Left lobe of liver (tissue), 2 donors: ENCODE measurements around the gene PI4K2A. TPM values are rescaled to one million over a fixed set of nuclear protein-coding genes. Genes with fewer than 3 reads are reported as not detected.
A peak's percentile ranks its signal among the peaks of the same experiment; 100 is the strongest.

Experiments used
- ATAC-seq: fragments of 200-7000 bp; cut with Tn5 transposase; one replicate; pipeline ENCODE4 v1.9.1; 2020; ENCODE audit warnings: mild to moderate bottlenecking, moderate library complexity
- DNase-seq: peaks from one replicate; pipeline ENCODE4 v3.0.0-alpha.2; 2020; ENCODE audit warnings: low spot score
- total RNA-seq: library from RNA; stranded (reverse); gene quantifications from one replicate; pipeline ENCODE4 v1.2.1, GENCODE V29; 2021
- donor health status: DM: no; HTN: no; CAD: no; lungs with moderate emphysema.
- donor health status: DM: no; HTN: yes; CAD: no.

The PI4K2A gene
- 5.6 TPM for total RNA-seq

GRCh38 chr10:97640174-97640867 is at the start of gene PI4K2A:
TSS of gene PI4K2A (plus strand) at chr10:97640671. CDS start at chr10:97640743, 72 bp downstream.
- DNase-seq = peak; percentile 99

DNA sequence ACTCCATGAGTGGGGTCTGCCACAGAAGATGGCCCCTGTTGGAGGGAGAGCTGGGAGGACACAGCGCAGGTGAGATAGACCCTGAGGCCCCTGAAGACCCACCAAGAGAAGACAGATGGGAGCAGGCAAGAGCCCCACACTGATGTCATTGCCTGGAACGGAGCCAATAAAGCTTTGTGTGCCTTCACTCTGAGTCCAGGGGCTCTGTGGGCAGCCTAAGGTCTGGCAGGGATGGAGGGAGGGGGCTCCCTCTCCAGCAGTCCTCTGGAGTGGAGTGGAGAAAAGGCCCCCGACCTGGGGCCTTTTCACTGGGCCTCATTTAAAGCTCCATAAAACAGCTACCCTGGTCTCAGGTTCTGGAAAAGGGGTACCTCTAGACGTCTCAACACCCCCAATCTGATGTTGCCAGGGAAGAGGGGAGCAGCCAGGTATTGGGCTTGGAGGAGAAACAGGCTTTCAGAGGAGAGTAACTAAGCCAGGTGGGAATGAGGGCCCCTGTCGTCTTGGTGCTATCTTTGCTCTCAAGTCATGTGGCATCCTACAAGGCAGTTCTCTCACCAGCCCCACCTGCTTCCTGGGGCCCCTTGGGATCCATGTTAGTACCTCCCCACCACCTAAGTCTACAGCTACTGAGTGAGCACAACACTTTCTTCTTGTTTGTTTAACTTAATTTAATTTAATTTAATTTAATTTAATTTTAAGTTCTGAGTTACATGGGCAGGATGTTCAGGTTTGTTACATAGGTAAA is 49.5 kb upstream of the PI4K2A start:
- ATAC-seq (no peak), DNase-seq (no peak)

More at GRCh38 chr10:97640174-97640867, at the start of gene PI4K2A:
- ATAC-seq = peak; percentile 97

GRCh38 chr10:97593421-97593820 is 47.0 kb upstream of the PI4K2A start:
- no peak for ATAC-seq

GRCh38 chr10:97596101-97597082 is 44.1 kb upstream of the PI4K2A start:
- peak; percentile 57 for DNase-seq
- ATAC-seq = peak; percentile 93

More at GRCh38 chr10:97593421-97593820, 47.0 kb upstream of the PI4K2A start:
- no peak for DNase-seq

DNA sequence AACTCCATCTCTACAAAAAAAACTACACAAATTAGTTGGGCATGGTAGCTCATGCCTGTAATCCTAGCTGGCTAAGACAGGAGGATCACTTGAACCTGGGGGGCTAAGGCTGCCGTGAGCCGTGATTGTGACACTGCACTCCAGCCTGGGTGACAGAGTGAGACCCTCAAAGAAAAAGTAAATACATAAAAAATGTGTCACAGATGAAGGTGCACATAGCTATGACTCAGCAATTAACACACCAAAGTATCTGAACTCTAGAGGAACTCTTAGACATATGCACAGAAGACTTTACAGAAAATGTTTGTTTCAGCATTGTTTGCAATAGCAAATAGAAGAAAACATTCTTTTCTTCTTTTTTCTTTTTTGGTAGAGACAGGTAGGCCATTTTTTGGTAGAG is 42.7 kb upstream of the PI4K2A start:
- DNase-seq (no peak), ATAC-seq (no peak)

GRCh38 chr10:97598407-97599271 is 41.8 kb upstream of the PI4K2A start:
- DNase-seq = no peak
- ATAC-seq = no peak

DNA sequence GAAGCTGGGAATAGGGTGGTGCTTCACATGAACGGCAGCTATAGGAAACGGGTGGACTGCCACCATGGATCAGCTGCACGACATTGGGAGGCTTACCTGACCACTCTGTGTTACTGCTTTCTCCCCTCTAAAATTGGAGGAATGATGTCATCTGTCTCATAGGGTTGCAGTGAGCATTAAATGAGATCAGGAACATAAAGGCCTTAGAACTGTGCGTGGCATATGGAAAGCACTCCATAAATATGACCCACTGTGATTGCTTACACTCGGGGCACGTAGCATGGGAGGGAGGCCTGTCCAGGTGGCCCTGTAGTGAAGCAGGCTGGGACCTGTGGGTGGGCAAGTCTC is 41.2 kb upstream of the PI4K2A start:
- no peak for DNase-seq

DNA sequence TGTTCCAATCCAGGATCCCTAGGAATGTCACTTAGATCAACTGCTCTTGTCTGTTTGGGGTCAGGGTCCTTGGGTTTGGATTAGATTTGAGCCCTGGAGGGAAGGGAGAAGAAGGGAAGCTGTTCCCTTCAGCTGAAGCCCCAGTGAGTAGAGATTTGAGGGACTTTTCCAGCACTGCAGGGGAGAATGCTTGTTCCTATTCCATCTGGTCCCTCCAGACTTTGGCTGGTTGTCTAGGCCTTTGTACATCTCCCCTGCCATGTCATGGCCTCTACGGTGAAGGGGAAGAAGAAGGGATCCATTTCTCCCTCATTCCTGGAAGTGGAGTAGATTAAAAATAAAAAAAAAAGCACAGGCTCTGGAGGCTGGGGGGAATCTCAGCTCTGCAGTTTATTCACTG is 39.9 kb upstream of the PI4K2A start:
- DNase-seq (no peak), ATAC-seq (no peak)

More for the DNA sequence above, 41.2 kb upstream of the PI4K2A start:
- ATAC-seq = no peak

DNA sequence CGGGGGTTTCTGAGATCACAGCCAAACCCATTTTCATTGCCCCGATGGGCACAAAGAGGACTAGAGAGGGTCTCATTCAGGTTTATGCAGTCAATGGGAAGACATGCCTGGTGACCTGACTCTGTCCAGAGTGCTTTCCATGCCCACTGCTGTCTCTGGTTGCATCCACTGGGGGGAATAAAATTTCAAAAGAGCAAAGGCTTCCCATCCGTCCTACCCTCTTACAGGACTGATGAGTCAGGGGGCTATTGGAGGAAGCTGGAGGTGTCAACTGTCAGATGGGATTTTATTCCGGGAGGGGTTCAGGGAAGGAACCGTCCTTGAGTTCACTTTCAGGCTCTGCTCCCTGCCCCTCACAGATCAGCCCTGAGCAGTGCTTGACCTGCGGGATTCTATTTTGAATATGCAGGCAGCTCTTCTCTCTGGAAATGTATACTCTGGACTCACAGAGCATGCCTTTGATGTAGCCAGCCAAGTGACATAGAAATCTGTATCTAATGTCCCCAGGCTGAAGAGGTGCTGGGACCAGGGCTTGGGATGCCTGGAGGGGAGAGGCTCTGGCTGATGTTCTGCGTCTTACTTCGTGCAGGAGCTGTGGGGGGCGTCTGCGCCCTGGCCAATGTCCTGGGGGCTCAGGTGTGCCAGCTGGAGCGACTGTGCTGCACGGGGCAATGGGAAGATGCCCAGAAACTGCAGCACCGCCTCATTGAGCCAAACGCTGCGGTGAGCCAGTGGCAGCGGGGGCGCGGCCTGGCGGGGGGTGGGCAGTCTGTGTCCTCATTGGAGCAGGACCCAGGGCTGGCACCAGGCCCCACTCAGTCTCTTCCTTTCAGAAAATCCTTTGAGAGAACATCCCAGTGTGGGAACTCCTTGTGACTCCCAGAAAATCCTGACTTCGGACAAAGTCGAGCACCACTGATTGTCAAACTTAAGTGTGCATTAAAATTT is 38.9 kb upstream of the PI4K2A start:
- ATAC-seq (peak; percentile 45), DNase-seq (no peak)

DNA sequence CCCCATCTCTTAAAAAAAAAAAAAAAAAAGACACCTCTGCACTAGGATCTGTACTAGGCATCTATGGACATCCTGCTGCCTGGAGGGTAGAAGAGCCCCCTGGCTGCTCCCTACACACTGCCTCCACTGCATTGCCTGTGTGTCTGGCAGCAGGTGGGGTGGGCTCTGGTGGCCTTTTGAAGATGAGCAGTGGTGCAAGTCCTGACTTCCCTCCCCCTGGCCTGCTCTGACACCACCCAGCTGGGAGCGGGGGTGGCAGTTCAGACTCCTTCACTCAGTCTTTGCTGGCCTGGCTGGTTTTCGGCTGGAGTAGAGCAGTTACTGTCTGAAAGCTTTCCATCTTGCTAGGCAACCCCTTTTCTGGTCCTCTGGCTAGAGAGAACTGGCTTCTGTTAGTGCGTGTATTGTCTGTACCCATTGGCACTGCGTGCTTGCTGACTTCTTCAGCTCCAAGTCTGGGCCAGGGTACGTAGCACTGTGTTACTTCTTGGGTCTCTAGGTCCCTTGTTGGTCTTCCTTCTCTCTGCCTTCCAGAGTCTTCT is 33.3 kb upstream of the PI4K2A start:
- ATAC-seq = no peak
- no peak for DNase-seq

- no peak for DNase-seq
- peak; percentile 57 for ATAC-seq
Observed at GRCh38 chr10:97608991-97609561, 31.4 kb upstream of the PI4K2A start.

- DNase-seq (no peak), ATAC-seq (no peak)
Observed at GRCh38 chr10:97611473-97611872, 29.0 kb upstream of the PI4K2A start.

DNA sequence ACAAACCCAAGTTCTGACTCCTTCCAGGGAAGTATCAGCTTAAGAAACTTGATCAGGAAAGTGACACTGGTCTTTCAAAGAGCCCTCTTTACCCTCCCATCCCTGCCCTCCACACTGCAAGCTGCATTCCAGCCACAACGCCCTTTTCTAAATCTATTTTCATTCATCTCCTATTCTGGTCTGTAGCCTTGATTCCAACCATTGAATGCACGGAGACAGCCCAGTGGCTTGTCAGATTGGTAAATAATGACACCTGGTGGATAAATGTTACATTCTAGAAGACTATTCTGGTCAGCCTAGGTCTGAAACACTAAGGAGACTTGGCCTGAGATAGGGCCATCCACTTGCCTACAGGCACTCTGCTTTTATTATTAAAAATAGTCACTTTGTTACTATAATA is 28.1 kb upstream of the PI4K2A start:
- ATAC-seq (peak; percentile 76), DNase-seq (no peak)

- no peak for ATAC-seq
- DNase-seq = no peak
Observed at GRCh38 chr10:97618285-97618684, 22.2 kb upstream of the PI4K2A start.

- no peak for DNase-seq
- no peak for ATAC-seq
Observed at GRCh38 chr10:97618733-97619132, 21.7 kb upstream of the PI4K2A start.

DNA sequence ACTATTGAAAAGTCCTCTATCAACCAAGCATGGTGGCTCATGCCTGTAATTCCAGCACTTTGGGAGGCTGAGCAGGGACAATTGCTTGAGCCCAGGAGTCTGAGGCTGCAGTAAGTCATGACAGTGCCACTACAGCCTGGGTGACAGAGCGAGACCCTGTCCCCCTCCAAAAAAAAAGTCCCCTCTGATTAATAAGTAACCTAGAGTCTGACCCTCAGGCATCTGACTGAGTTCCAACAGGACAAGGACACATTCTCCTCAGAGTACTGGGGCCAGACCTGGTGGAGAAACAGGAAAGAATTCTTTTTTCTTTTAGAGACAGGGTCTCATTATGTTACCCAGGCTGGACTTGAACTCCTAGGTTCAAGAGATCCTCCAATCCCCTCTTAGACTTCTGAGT is 17.2 kb upstream of the PI4K2A start:
- no peak for DNase-seq
- ATAC-seq = peak; percentile 62

DNA sequence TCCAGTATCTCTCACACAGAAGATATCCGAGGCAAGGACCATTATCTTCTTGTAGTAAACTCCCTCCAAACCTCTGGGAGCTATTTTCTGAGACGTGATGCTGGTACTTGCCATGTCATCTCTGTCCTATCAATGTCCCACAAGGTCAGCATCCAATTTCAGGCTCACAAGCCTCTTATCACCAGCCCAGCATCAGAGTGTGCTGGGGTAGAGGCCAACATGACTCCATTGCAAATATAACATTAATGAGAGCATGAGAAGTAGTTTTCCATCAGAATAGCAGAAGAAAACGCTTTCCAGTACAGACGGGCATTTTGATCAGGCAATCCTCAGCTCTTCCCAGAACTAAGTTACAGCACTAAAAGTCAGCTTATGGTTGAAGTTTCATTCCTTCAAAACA is 12.7 kb upstream of the PI4K2A start:
- no peak for DNase-seq
- no peak for ATAC-seq

DNA sequence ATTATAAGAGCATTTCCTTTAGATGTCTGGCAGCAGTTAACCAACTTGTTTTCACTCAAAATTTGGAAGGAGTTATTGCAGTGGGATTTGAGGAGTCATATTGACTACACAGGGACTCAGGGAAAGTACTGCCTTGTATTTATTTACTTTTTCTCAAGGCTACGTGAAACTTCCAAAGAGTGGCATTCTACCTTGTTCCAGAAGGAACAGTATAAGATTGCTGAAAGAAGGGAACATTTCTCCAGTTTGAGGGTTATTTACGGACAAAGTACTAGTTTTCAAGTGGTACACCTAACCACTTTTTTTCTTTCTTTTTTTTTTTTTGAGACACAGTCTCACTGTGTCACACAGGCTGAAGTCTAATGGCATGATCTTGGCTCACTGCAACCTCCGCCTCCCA is 12.2 kb upstream of the PI4K2A start:
- ATAC-seq (no peak), DNase-seq (no peak)

GRCh38 chr10:97629289-97629688 is 11.2 kb upstream of the PI4K2A start:
- DNase-seq (no peak), ATAC-seq (no peak)
